Adrenal gland (tissue), 5 donors: Measurements from ENCODE around the gene SYCE3.

ENCODE experiments used
- POLR2A ChIP-seq, 2 donors: fragments of 450-650 bp; IDR thresholded peaks; one replicate each; pipeline ENCODE4 v1.6.1; 2017; ENCODE audit warnings: antibody characterized with exemption in 2 of 2, mild to moderate bottlenecking in 2 of 2, moderate library complexity in 1 of 2
- TF ChIP-seq, protein P1 (sequence below), 6 experiments: fragments of 450-650 bp in 4 of 6; fragments of 200-600 bp in 2 of 6; sonication (generic) in 1 of 6; IDR thresholded peaks; 1 replicate in 5 of 6; 2 replicates in 1 of 6; pipeline versions ENCODE4 v1.5.1 to v1.8.0; 2016 to 2021; ENCODE audit warnings: antibody characterized with exemption in 6 of 6, mild to moderate bottlenecking in 2 of 6, moderate library complexity in 1 of 6
- donor health status: DM: no; HTN: no; CAD: no.

DNA sequence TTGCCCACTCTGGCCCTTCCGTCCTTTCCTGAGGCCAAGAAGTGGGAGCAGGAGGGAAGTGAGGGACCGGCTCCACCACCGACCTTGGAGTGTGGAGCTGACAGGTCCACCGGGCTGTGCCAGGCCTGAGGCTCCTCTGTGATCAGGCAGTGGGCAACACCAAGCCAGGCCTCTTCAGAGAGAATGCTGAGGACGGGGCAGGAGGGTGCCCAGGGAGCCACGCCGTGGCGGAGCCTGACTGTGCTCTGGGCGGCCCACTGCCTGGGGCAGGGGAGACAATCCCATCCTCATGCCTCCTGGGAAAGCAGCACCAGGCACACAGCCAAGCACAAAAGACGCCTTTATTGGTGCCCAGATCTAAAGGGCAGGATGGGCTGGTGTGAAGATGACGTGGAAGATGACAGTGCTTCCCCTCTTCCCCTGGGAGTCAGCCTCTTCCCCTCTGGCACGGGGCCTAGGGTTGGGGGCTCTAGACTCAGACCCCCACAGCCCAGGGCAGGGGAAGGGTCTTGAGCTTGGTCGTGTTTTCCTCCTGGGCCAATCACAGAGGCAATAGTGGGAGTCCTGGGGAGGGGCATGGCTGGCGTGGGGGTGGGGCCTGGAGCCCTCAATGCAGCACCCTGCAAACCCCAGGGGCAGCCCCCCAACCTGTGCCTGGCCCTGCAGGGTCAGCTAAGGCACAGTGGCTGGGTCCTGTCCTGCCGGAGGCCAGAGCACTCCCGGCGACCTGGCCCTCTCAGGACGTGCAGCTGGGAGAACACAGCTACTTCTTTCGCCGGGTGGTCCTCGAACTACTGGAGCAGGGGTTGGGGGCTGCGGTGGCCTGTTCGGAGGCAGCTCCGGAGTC, 59.9 kb downstream of the SYCE3 start:
- TF ChIP-seq, protein P1, sequence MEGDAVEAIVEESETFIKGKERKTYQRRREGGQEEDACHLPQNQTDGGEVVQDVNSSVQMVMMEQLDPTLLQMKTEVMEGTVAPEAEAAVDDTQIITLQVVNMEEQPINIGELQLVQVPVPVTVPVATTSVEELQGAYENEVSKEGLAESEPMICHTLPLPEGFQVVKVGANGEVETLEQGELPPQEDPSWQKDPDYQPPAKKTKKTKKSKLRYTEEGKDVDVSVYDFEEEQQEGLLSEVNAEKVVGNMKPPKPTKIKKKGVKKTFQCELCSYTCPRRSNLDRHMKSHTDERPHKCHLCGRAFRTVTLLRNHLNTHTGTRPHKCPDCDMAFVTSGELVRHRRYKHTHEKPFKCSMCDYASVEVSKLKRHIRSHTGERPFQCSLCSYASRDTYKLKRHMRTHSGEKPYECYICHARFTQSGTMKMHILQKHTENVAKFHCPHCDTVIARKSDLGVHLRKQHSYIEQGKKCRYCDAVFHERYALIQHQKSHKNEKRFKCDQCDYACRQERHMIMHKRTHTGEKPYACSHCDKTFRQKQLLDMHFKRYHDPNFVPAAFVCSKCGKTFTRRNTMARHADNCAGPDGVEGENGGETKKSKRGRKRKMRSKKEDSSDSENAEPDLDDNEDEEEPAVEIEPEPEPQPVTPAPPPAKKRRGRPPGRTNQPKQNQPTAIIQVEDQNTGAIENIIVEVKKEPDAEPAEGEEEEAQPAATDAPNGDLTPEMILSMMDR (IDR thresholded peaks at IDR 0.05): no peak
- no peak for TF ChIP-seq POLR2A (IDR thresholded peaks at IDR 0.05)
